Measurements from ENCODE around the gene PPDPF.

Gene PPDPF

GRCh38 chr20:63481503-63481902 lies 39.1 kb upstream of the PPDPF start:
- no peak for DNase-seq (ENCODE audit: low spot score)
- no peak for TF ChIP-seq CTCF (IDR thresholded peaks at IDR 0.05; ENCODE audit: extremely low read depth, insufficient read depth, missing control alignments)
- in situ Hi-C loops (cut with MboI; ENCODE audit: low pct_unique_long_range_greater_than_20kb, low sequenced_read_pairs, unreplicated experiment) = no loop called here

GRCh38 chr20:63482021-63482587 lies 38.5 kb upstream of the PPDPF start:
- no peak for DNase-seq (ENCODE audit: low spot score)
- TF ChIP-seq CTCF (IDR thresholded peaks at IDR 0.05; ENCODE audit: extremely low read depth, insufficient read depth, missing control alignments) = no peak
- in situ Hi-C loops (cut with MboI; ENCODE audit: low pct_unique_long_range_greater_than_20kb, low sequenced_read_pairs, unreplicated experiment) = no loop called here

- no peak for DNase-seq (ENCODE audit: low spot score)
- no peak for TF ChIP-seq CTCF (IDR thresholded peaks at IDR 0.05; ENCODE audit: extremely low read depth, insufficient read depth, missing control alignments)
- in situ Hi-C loops (cut with MboI; ENCODE audit: low pct_unique_long_range_greater_than_20kb, low sequenced_read_pairs, unreplicated experiment) = no loop called here
Observed at GRCh38 chr20:63483834-63484233, 36.7 kb upstream of the PPDPF start.

- no peak for TF ChIP-seq CTCF (IDR thresholded peaks at IDR 0.05; ENCODE audit: extremely low read depth, insufficient read depth, missing control alignments)
- in situ Hi-C loops (cut with MboI; ENCODE audit: low pct_unique_long_range_greater_than_20kb, low sequenced_read_pairs, unreplicated experiment) = no loop called here
Observed at GRCh38 chr20:63484236-63484635, 36.3 kb upstream of the PPDPF start.

GRCh38 chr20:63484651-63485403 lies 35.7 kb upstream of the PPDPF start:
- DNase-seq (ENCODE audit: low spot score) = no peak
- TF ChIP-seq CTCF (IDR thresholded peaks at IDR 0.05; ENCODE audit: extremely low read depth, insufficient read depth, missing control alignments) = no peak
- in situ Hi-C loops (cut with MboI; ENCODE audit: low pct_unique_long_range_greater_than_20kb, low sequenced_read_pairs, unreplicated experiment) = no loop called here

More at GRCh38 chr20:63484236-63484635, 36.3 kb upstream of the PPDPF start:
- no peak for DNase-seq (ENCODE audit: low spot score)

GRCh38 chr20:63486300-63486855 lies 34.2 kb upstream of the PPDPF start:
- no peak for TF ChIP-seq CTCF (IDR thresholded peaks at IDR 0.05; ENCODE audit: extremely low read depth, insufficient read depth, missing control alignments)
- no peak for DNase-seq (ENCODE audit: low spot score)
- in situ Hi-C loops (cut with MboI; ENCODE audit: low pct_unique_long_range_greater_than_20kb, low sequenced_read_pairs, unreplicated experiment) = no loop called here

All from GM13977 (cell line).